ENCODE measurements around the gene CDNF.

DNA sequence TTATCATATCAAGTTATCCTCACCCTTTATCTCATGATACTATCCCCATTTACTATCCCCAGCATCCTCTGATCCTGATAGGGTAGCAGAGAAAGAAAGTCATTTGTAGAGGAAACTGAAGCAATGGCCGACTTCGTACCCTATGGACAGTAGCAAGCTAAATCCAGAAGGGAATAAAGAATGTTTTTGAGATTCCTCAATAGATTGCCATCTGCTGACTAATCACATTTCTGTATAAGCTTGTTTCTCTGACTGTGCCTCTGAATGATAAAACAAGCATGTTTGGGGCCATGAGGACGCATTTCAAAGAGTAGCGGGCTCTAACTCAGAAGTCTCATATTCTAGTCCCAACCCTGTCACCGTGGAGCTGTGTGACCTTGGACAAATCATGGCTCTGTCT lies 49.9 kb downstream of the CDNF start:
- TF ChIP-seq POLR2A (IDR thresholded peaks at IDR 0.05; ENCODE audit: low read length) (no peak), GATA1 (IDR thresholded peaks at IDR 0.05; ENCODE audit: low read depth, low read length) (no peak)
